K562 (cell line): ENCODE data around the gene TCF3. TPM values are rescaled to one million over a fixed set of nuclear protein-coding genes. Genes with fewer than 3 reads are reported as not detected.

ENCODE experiments used
- ATAC-seq: fragments of 200-7000 bp; cut with Tn5 transposase; 3 replicates; pipeline ENCODE4 v1.9.1; 2020; ENCODE audit warnings: moderate library complexity
- BruUV-seq: library from RNA; stranded (reverse); fragments of 400-500 nt; replicated peaks from 2 replicates; lab custom pipeline; 2021; lab: Mats Ljungman, UMichigan
- CTCF ChIA-PET: fragments of 300-600 bp; formaldehyde crosslinking; extraction: SDS; loops from one replicate; lab custom pipeline; 2021; ENCODE audit warnings: low intra/inter-chr PET ratio; lab: Yijun Ruan, JAX
- POLR2A ChIA-PET: fragments of 300-600, 350-650 bp; sonication (Branson Sonifier 250); formaldehyde crosslinking; extraction: SDS; loops from one replicate; lab custom pipeline; 2021; ENCODE audit warnings: antibody characterized with exemption, inconsistent platforms; lab: Yijun Ruan, JAX
- DNase-seq, 4 experiments: peaks; one replicate each; pipeline versions ENCODE4 v3.0.0 to v3.0.0-alpha.2; 2011 to 2018; ENCODE audit warnings: low spot score in 3 of 4, mixed read lengths in 3 of 4; ENCODE audit errors: extremely low read depth in 1 of 4
- FAIRE-seq: peaks from 2 replicates; lab custom pipeline; 2011; peaks lifted over from hg19 to GRCh38; lab: Jason Lieb, UNC
- H2AFZ ChIP-seq: 2 replicates; pipeline ENCODE4 v1.6.0; 2011; ENCODE audit warnings: low read depth, low read length, control low read depth, inconsistent platforms
- H3K27ac ChIP-seq: fragments of 200-600 bp; 3 replicates; pipeline ENCODE4 v1.8.0; 2011; ENCODE audit warnings: low read depth, mild to moderate bottlenecking, control low read depth, inconsistent platforms, low read length, moderate library complexity, mixed read lengths; ENCODE audit errors: extremely low read depth
- H3K27me3 ChIP-seq, 2 experiments: fragments of 300-600 bp in 1 of 2; 2 replicates in 1 of 2; 3 replicates in 1 of 2; pipeline versions ENCODE4 v1.6.0 to v1.8.0; 2011; ENCODE audit warnings: inconsistent platforms in 2 of 2, low read length in 2 of 2, mild to moderate bottlenecking in 1 of 2, mixed read lengths in 1 of 2, moderate library complexity in 1 of 2; ENCODE audit not compliant: control insufficient read depth in 2 of 2, insufficient read depth in 2 of 2
- H3K36me3 ChIP-seq: fragments of 300-600 bp; 3 replicates; pipeline ENCODE4 v1.8.0; 2011; ENCODE audit warnings: mild to moderate bottlenecking, low read length, inconsistent platforms; ENCODE audit not compliant: control insufficient read depth, insufficient read depth
- H3K4me1 ChIP-seq, 2 experiments: fragments of 200-600 bp in 1 of 2; replicated peaks in 1 of 2; 2 replicates in 1 of 2; 3 replicates in 1 of 2; pipeline versions ENCODE4 v1.5.1 to v1.8.0; 2011; ENCODE audit warnings: inconsistent platforms in 2 of 2, low read length in 2 of 2, mild to moderate bottlenecking in 1 of 2, mixed read lengths in 1 of 2, moderate library complexity in 1 of 2; ENCODE audit not compliant: control insufficient read depth in 2 of 2, insufficient read depth in 2 of 2
- H3K4me2 ChIP-seq: 2 replicates; pipeline ENCODE4 v1.6.1; 2011; ENCODE audit warnings: low read length, control low read depth, inconsistent platforms, mixed read lengths; ENCODE audit not compliant: insufficient read depth
- H3K4me3 ChIP-seq: fragments of 200-600 bp; sonication (generic), shearing (Covaris generic); 2 replicates; pipeline ENCODE4 v1.5.1; 2016; ENCODE audit warnings: control low read depth, inconsistent platforms
- H3K79me2 ChIP-seq: fragments of 200-600 bp; 3 replicates; pipeline ENCODE4 v1.8.0; 2011; ENCODE audit warnings: low read length, inconsistent platforms; ENCODE audit not compliant: control insufficient read depth, insufficient read depth
- H3K9ac ChIP-seq, 2 experiments: 2 replicates each; pipeline versions ENCODE4 v1.6.0 to v1.6.1; 2011; ENCODE audit warnings: low read depth in 2 of 2, low read length in 2 of 2, control low read depth in 1 of 2, inconsistent platforms in 1 of 2, mild to moderate bottlenecking in 1 of 2, mixed read lengths in 1 of 2; ENCODE audit not compliant: insufficient read depth in 1 of 2
- H3K9me1 ChIP-seq: one replicate; pipeline ENCODE4 v1.6.0; 2011; ENCODE audit warnings: inconsistent platforms, mild to moderate bottlenecking, low read length, moderate library complexity; ENCODE audit not compliant: control insufficient read depth, insufficient read depth
- H3K9me3 ChIP-seq: replicated peaks from 2 replicates; pipeline ENCODE4 v1.5.1; 2011; ENCODE audit warnings: low read depth, low read length, inconsistent platforms; ENCODE audit not compliant: control insufficient read depth, insufficient read depth
- H4K20me1 ChIP-seq: replicated peaks from 2 replicates; pipeline ENCODE4 v1.6.1; 2011; ENCODE audit warnings: low read length, inconsistent platforms, mixed read lengths; ENCODE audit not compliant: control insufficient read depth, insufficient read depth
- CCAR2 ChIP-seq: fragments of 200-400 bp; formaldehyde crosslinking; IDR thresholded peaks from 2 replicates; pipeline ENCODE4 v1.6.1; 2017; ENCODE audit warnings: mild to moderate bottlenecking, low read depth, low read length
- CTBP1 ChIP-seq: fragments of 450-650 bp; IDR thresholded peaks from 2 replicates; pipeline ENCODE4 v1.6.1; 2016; ENCODE audit warnings: borderline replicate concordance
- FIP1L1 ChIP-seq: fragments of 200-400 bp; formaldehyde crosslinking; IDR thresholded peaks from 2 replicates; pipeline ENCODE4 v1.6.1; 2018; ENCODE audit warnings: mild to moderate bottlenecking, low read depth, low read length; ENCODE audit not compliant: poor library complexity, severe bottlenecking
- ILF3 ChIP-seq: fragments of 450-650 bp; IDR thresholded peaks from 2 replicates; pipeline ENCODE4 v1.6.1; 2018; ENCODE audit warnings: antibody characterized with exemption, mild to moderate bottlenecking, moderate library complexity, borderline replicate concordance
- KLF10 ChIP-seq: fragments of 250-450 bp; sonication (Bioruptor Pico); IDR thresholded peaks from 2 replicates; pipeline ENCODE4 v1.6.1; 2021; ENCODE audit warnings: matching md5 sums
- MED1 ChIP-seq: sonication (generic); formaldehyde crosslinking; IDR thresholded peaks from 2 replicates; pipeline ENCODE4 v1.8.1; 2023; ENCODE audit warnings: missing genetic modification reagents, borderline replicate concordance
- MTF1 ChIP-seq: fragments of 250-450 bp; sonication (Bioruptor Pico); IDR thresholded peaks from 2 replicates; pipeline ENCODE4 v1.9.0; 2021; ENCODE audit warnings: moderate library complexity, mild to moderate bottlenecking, inconsistent platforms, borderline replicate concordance
- NFE2 ChIP-seq: IDR thresholded peaks from 2 replicates; pipeline ENCODE4 v1.6.1; 2014; ENCODE audit warnings: antibody characterized with exemption, low read depth
- PHTF2 ChIP-seq: fragments of 250-450 bp; sonication (Bioruptor Pico); IDR thresholded peaks from 2 replicates; pipeline ENCODE4 v1.5.0; 2021; ENCODE audit warnings: mild to moderate bottlenecking
- RFX5 ChIP-seq: IDR thresholded peaks from 2 replicates; pipeline ENCODE4 v1.6.1; 2011; ENCODE audit warnings: low read depth, mild to moderate bottlenecking, improper control_type of control experiment, low read length
- SMARCC2 ChIP-seq: fragments of 450-650 bp; IDR thresholded peaks from 2 replicates; pipeline ENCODE4 v1.6.1; 2017; ENCODE audit warnings: antibody characterized with exemption, moderate library complexity, mild to moderate bottlenecking, low read depth
- SRSF3 ChIP-seq: fragments of 200-400 bp; formaldehyde crosslinking; IDR thresholded peaks from 2 replicates; pipeline ENCODE4 v1.6.1; 2016; ENCODE audit warnings: mild to moderate bottlenecking, low read length, moderate library complexity; ENCODE audit not compliant: insufficient read depth
- STAG1 ChIP-seq: sonication (generic); formaldehyde crosslinking; IDR thresholded peaks from 2 replicates; pipeline ENCODE4 v1.5.0; 2020; ENCODE audit warnings: missing genetic modification reagents, borderline replicate concordance
- TCF7L2 ChIP-seq: fragments of 150-350 bp; IDR thresholded peaks from 2 replicates; pipeline ENCODE4 v1.6.1; 2016; ENCODE audit warnings: low read depth, mild to moderate bottlenecking, low read length, moderate library complexity
- ZNF124 ChIP-seq: sonication (generic); formaldehyde crosslinking; IDR thresholded peaks from 2 replicates; pipeline ENCODE4 v1.8.1; 2022; ENCODE audit warnings: missing genetic modification reagents
- ZNF224 ChIP-seq: sonication (generic); formaldehyde crosslinking; IDR thresholded peaks from 2 replicates; pipeline ENCODE4 v1.8.0; 2022; ENCODE audit warnings: mild to moderate bottlenecking, missing genetic modification reagents
- ZNF436 ChIP-seq: fragments of 250-450, 450-650 bp; sonication (Bioruptor Pico); formaldehyde crosslinking; IDR thresholded peaks from 2 replicates; pipeline ENCODE4 v1.7.0; 2020; ENCODE audit warnings: mild to moderate bottlenecking
- WGBS: fragments of 100-300 bp; shearing (Covaris generic); methylation state at CpG from one replicate; pipeline ENCODE4 v1.1.6; 2016; ENCODE audit warnings: low coverage, mixed read lengths; ENCODE audit not compliant: insufficient coverage; ENCODE audit errors: missing lambda C conversion rate; 5-methylcytosine and 5-hydroxymethylcytosine counted together
- in situ Hi-C: fragments of 300-500 bp; cut with MboI; formaldehyde crosslinking; loops from 4 replicates; pipeline ENCODE4 v1.15.0; 2018; ENCODE audit warnings: inconsistent platforms, mixed read lengths
- intact Hi-C: fragments of 100-400 bp; cut with micrococcal nuclease; formaldehyde crosslinking; loops from 2 replicates; pipeline ENCODE4 v1.14.2; 2022
- polyA plus RNA-seq, 8 experiments: library from polyadenylated mRNA; depleted of rRNA in 4 of 8; stranded (reverse) in 5 of 8; unstranded in 3 of 8; fragments of >200 nt; fragmentation: Nextera tagmentation in 2 of 8; fragmentation: Illumina TruSeq in 1 of 8; extraction: Ambion mirVana in 2 of 8; extraction: Trizol in 1 of 8; gene quantifications; 2 replicates each; pipeline versions ENCODE4 v1.2.1 to v1.2.3, GENCODE V29; 2011 to 2014; ENCODE audit warnings: inconsistent platforms in 1 of 8, missing spikeins in 1 of 8
- total RNA-seq, 7 experiments: library from RNA; depleted of rRNA in 6 of 7; stranded (reverse); fragments of >200 nt in 6 of 7; fragmentation: Illumina TruSeq in 2 of 7; extraction: Trizol in 2 of 7; gene quantifications; 2 replicates each; pipeline versions ENCODE4 v1.2.1 to v1.2.3, GENCODE V29; 2011 to 2021; ENCODE audit warnings: low replicate concordance in 1 of 7
- TF ChIP-seq, protein P1 (sequence below): fragments of 450-650 bp; IDR thresholded peaks from 2 replicates; pipeline ENCODE4 v1.6.1; 2014; ENCODE audit warnings: low read depth, mild to moderate bottlenecking, moderate library complexity, borderline replicate concordance
- TF ChIP-seq, protein P2 (sequence below): sonication (generic); formaldehyde crosslinking; IDR thresholded peaks from 2 replicates; pipeline ENCODE4 v1.8.0; 2022; ENCODE audit warnings: mild to moderate bottlenecking, low read depth, missing genetic modification reagents
- TF ChIP-seq, protein P3 (sequence below), 2 experiments: fragments of 450-650 bp; IDR thresholded peaks; 2 replicates each; pipeline ENCODE4 v1.6.1; 2016

The TCF3 gene
- total and polyA plus RNA-seq, 9 of the 15 experiments (the other 6 are each of a cell fraction or from before 2014, with no cell fraction given): 5.6 to 259 (median 84.0) TPM

DNA sequence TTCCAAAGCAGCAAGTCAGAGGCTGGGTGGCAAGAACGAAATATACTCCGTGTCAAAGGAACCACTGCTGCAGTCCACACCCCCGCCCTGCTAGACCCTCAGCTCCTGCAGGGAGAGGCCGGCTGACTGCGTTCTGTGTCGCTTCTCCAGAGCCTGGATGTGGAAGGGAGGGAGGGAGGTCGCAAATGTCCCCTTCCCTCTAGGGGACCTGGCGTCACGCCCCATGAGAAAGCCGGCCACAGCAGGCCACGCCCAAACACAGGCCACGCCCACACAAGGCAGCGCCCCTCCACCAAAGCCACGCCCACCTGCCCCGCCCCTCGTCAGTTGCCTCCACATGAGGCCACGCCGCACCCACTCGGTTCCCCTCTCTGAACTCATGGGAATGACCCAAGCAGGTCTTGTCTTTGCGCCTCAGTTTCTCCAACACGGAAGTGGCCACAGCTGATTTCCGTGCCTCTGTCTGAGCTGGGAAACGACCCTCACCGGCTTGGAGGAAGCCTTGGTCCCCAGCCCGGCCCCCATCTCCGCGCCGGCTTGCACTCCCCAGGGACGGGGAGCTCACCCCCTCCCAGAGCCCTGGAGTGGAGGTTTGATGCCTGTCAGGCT, 38.4 kb upstream of the TCF3 start:
- no peaks in the 10 kb centered on the region for H3K79me2 ChIP-seq
- CTCF ChIA-PET: interaction anchor here (0.5 kb wide), 1 partner anchor 14 kb away, joined by 3 read pairs; no protein-coding TSS in a partner anchor
- H3K4me2 ChIP-seq: peak overlapping the region; percentile 73
- intact Hi-C loops (no loop called here), in situ Hi-C loops (no loop called here)
- H2AFZ ChIP-seq: peak overlapping the region; percentile 94
- WGBS: 1% methylated on average over 27 of the region's 29 CpGs
- no TSS peak for BruUV-seq
- peak overlapping the region; percentile 29 for H3K4me3 ChIP-seq
- peak; percentile 91 for ATAC-seq
- FAIRE-seq: peak; percentile 97
- peak; percentile 91 to 98 (median 95) for DNase-seq
- POLR2A ChIA-PET: interaction anchor here (0.6 to 1.0 kb wide), 3 partner anchors 10 to 129 kb away, joined by 3 read pairs; no protein-coding TSS in a partner anchor
- peaks cover 2 to 16% of the 10 kb centered on the region in 2 experiments; a peak in 2 of 5 replicates for H3K27me3 ChIP-seq
- no peaks in the 10 kb centered on the region for H4K20me1 ChIP-seq
- H3K9ac ChIP-seq: peak overlapping the region; percentile 37 to 83; a peak in 3 of 4 replicates
- no peak overlapping the region for H3K27ac ChIP-seq
- H3K9me3 ChIP-seq: peaks cover 12% of the 10 kb centered on the region
- H3K36me3 ChIP-seq: no peaks in the 10 kb centered on the region
- H3K9me1 ChIP-seq: no peaks in the 10 kb centered on the region
- H3K4me1 ChIP-seq: peaks cover 6 to 35% of the 10 kb centered on the region in 2 experiments; a peak in 4 of 5 replicates
- no peak for TF ChIP-seq CCAR2
- TF ChIP-seq ZNF224 (CRISPR knock-in tag): no peak
- TF ChIP-seq SRSF3: no peak
- no peak for TF ChIP-seq FIP1L1
- TF ChIP-seq NFE2: no peak
- TF ChIP-seq, protein P1, sequence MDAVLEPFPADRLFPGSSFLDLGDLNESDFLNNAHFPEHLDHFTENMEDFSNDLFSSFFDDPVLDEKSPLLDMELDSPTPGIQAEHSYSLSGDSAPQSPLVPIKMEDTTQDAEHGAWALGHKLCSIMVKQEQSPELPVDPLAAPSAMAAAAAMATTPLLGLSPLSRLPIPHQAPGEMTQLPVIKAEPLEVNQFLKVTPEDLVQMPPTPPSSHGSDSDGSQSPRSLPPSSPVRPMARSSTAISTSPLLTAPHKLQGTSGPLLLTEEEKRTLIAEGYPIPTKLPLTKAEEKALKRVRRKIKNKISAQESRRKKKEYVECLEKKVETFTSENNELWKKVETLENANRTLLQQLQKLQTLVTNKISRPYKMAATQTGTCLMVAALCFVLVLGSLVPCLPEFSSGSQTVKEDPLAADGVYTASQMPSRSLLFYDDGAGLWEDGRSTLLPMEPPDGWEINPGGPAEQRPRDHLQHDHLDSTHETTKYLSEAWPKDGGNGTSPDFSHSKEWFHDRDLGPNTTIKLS: no peak
- TF ChIP-seq KLF10 (CRISPR knock-in tag): no peak
- TF ChIP-seq, protein P2, sequence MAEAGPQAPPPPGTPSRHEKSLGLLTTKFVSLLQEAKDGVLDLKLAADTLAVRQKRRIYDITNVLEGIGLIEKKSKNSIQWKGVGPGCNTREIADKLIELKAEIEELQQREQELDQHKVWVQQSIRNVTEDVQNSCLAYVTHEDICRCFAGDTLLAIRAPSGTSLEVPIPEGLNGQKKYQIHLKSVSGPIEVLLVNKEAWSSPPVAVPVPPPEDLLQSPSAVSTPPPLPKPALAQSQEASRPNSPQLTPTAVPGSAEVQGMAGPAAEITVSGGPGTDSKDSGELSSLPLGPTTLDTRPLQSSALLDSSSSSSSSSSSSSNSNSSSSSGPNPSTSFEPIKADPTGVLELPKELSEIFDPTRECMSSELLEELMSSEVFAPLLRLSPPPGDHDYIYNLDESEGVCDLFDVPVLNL (CRISPR knock-in tag): no peak
- no peak for TF ChIP-seq STAG1
- no peak for TF ChIP-seq SMARCC2
- TF ChIP-seq TCF7L2: no peak
- no peak for TF ChIP-seq MTF1 (CRISPR knock-in tag)
- no peak for TF ChIP-seq ZNF124
- TF ChIP-seq CTBP1: 0 out of 2 replicates have a peak, but pooled peaks have one; percentile 35
- TF ChIP-seq ZNF436: no peak
- no peak for TF ChIP-seq PHTF2 (CRISPR knock-in tag)
- no peak for TF ChIP-seq ILF3
- no peak for TF ChIP-seq MED1
- no peak for TF ChIP-seq RFX5
- TF ChIP-seq, protein P3, sequence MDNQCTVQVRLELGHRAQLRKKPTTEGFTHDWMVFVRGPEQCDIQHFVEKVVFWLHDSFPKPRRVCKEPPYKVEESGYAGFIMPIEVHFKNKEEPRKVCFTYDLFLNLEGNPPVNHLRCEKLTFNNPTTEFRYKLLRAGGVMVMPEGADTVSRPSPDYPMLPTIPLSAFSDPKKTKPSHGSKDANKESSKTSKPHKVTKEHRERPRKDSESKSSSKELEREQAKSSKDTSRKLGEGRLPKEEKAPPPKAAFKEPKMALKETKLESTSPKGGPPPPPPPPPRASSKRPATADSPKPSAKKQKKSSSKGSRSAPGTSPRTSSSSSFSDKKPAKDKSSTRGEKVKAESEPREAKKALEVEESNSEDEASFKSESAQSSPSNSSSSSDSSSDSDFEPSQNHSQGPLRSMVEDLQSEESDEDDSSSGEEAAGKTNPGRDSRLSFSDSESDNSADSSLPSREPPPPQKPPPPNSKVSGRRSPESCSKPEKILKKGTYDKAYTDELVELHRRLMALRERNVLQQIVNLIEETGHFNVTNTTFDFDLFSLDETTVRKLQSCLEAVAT (IDR thresholded peaks at IDR 0.05): no peak
